ENCODE results near the gene ZNF668. TPM values are rescaled to one million over a fixed set of nuclear protein-coding genes. Genes with fewer than 3 reads are reported as not detected.

The ZNF668 gene
- polyA plus RNA-seq, 2 of the 4 experiments (the other 2 are of a cell fraction) = 4.7 to 10.7 TPM

DNA sequence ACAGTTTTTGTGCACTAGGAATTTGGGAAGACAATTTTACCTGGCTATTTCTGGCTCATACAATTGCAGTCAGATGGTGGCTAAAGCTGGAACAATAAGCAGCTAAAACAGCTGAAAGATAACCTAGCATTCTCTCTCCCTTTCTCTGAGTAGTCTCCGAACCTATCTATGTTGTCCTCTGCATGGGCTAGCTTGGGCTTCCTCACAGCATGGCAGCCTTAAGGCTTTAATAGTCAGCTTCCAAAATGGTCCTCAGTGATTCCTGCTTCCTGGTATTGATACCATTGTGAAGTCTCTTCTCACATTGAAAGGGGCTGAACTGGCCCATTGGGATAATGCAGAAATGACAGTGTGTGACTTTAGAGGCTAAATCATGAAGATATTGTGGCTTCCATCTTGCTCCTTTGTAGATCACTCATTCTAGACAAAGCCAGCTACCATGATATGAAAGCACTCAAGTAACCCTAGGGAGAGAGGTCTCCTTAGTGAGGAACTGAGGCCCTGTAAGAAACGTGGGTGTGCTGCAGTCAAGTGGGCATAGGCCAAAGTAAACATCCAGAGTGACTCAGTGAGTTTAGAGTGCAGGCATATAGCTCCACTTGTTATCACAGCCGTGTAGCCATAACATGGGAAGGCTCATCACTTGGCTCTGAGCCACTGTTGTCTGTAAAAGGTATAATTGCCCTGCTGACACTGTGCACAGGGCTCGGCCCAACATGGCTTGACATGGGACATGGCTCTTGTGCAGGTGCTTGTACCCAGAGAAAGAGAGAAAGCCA lies 26.0 kb upstream of the ZNF668 start:
- DNase-seq (ENCODE audit: low read depth in 1 of 2, low spot score in 1 of 2) (no peak), ATAC-seq (peak in 1 of 2 experiments; percentile 10; a peak in 2 of 6 replicates), FAIRE-seq (no peak)
- ChIA-PET POLR2A (interaction anchor here (0.5 to 1.1 kb wide), 3 partner anchors 18 to 198 kb away, joined by 3 read pairs; partner anchors contain the start of genes KAT8 and SETD1A), CTCF (interaction anchor here (0.6 to 12.6 kb wide), 8 partner anchors 9 to 176 kb away, joined by 3 to 97 read pairs (median 3); partner anchors contain the start of genes HSD3B7 and KAT8)
- Histone ChIP-seq H3K9me3 (no peaks in the 10 kb centered on the region), H3K4me1 (no peaks in the 10 kb centered on the region), H3K4me2 (no peak overlapping the region), H3K4me3 (no peak overlapping the region), H3K27ac (no peak overlapping the region)
- WGBS (ENCODE audit: missing lambda C conversion rate) = 25% methylated on average over 3 of the region's 4 CpGs
- TF ChIP-seq MAFK (IDR thresholded peaks at IDR 0.05; ENCODE audit: partially characterized antibody) (no peak), ZFP36 (IDR thresholded peaks at IDR 0.05; ENCODE audit: borderline replicate concordance, partially characterized antibody) (no peak), RFX5 (IDR thresholded peaks at IDR 0.05) (no peak), CHD4 (IDR thresholded peaks at IDR 0.05; ENCODE audit: borderline replicate concordance) (no peak), RARB (CRISPR knock-in tag; IDR thresholded peaks at IDR 0.05) (no peak), KDM5A (IDR thresholded peaks at IDR 0.05) (no peak), ESRRA (IDR thresholded peaks at IDR 0.05; ENCODE audit: borderline replicate concordance, low read length) (no peak), FOSL2 (IDR thresholded peaks at IDR 0.05) (no peak), FOSL2 (CRISPR knock-in tag; IDR thresholded peaks at IDR 0.05) (no peak; the same call in 1 of the 2 replicates), HEYL (CRISPR knock-in tag; IDR thresholded peaks at IDR 0.05) (no peak), EHMT2 (IDR thresholded peaks at IDR 0.05; ENCODE audit: low read depth) (no peak), CBX2 (IDR thresholded peaks at IDR 0.05; ENCODE audit: borderline replicate concordance, low read depth) (no peak), RCOR1 (IDR thresholded peaks at IDR 0.05; ENCODE audit: low read depth, low read length) (no peak), HOXB5 (CRISPR knock-in tag; IDR thresholded peaks at IDR 0.05) (no peak), SMC3 (IDR thresholded peaks at IDR 0.05) (no peak)
- TF ChIP-seq, protein P1, sequence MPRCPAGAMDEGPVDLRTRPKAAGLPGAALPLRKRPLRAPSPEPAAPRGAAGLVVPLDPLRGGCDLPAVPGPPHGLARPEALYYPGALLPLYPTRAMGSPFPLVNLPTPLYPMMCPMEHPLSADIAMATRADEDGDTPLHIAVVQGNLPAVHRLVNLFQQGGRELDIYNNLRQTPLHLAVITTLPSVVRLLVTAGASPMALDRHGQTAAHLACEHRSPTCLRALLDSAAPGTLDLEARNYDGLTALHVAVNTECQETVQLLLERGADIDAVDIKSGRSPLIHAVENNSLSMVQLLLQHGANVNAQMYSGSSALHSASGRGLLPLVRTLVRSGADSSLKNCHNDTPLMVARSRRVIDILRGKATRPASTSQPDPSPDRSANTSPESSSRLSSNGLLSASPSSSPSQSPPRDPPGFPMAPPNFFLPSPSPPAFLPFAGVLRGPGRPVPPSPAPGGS (IDR thresholded peaks at IDR 0.05) = no peak

DNA sequence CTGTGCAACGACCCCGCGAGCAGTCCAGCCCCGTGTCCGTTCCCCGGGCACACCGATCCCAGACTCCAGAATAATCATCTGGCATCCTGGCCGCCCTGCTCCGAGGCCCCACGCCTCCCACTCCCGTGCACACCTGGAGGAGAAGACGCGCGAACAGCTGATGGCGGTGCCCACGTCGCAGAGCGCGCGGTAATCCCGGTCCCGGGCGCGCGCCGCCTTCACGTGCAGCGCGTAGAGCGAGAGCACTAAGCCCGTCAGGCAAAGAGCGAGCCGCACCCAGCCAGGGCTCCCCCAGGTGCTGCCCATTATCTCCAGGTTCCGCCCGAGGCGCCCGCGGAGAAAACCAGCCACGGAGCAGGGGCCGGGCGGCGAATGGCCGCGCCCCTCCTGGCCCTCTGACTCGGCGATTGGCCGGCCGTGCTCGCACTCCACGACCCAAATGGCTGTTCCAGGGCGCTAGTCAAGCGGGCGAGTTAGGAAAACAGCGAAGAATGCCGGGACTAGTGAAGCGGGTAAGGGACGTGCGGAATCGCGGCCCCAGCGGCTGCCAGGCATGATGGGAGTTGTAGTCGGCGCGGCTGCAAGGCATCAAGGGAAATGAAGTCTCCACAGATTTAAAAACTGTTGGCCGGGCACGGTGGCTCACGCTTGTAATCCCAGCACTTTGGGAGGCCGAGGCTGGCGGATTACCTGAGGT lies 20.5 kb upstream of the ZNF668 start, which contains the start of gene VKORC1:
Gene VKORC1 (minus strand): TSS at position 374 of the 697 bp plus-strand sequence. CDS start 68 bp downstream, at position 306.
- Histone ChIP-seq H3K9me3 (no peaks in the 10 kb centered on the region), H3K4me3 (peak within 1 kb of the TSS; percentile 83), H3K4me1 (peaks cover 11% of the 10 kb centered on the region; the same call in 2 of the 3 replicates), H3K27ac (peak within 1 kb of the TSS; percentile 82 to 89), H3K4me2 (peak within 1 kb of the TSS; percentile 98)
- FAIRE-seq = no peak
- ATAC-seq = peak; percentile 94 to 98
- POLR2A ChIA-PET = interaction anchor here (1.5 to 3.4 kb wide), 3 partner anchors 21 to 109 kb away, joined by 4 to 14 read pairs (median 7); partner anchors contain the start of genes HSD3B7, KAT8, ZNF646 and ZNF668
- 2% methylated on average over 25 of the region's 69 CpGs for WGBS (ENCODE audit: missing lambda C conversion rate)
- CTCF ChIA-PET = interaction anchor here (0.6 to 12.6 kb wide), 6 partner anchors 16 to 288 kb away, joined by 3 to 97 read pairs (median 4); partner anchors contain the start of gene HSD3B7
- DNase-seq (ENCODE audit: low read depth in 1 of 2, low spot score in 1 of 2) = peak; percentile 95 to 99
- TF ChIP-seq, protein P2, sequence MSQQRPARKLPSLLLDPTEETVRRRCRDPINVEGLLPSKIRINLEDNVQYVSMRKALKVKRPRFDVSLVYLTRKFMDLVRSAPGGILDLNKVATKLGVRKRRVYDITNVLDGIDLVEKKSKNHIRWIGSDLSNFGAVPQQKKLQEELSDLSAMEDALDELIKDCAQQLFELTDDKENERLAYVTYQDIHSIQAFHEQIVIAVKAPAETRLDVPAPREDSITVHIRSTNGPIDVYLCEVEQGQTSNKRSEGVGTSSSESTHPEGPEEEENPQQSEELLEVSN (IDR thresholded peaks at IDR 0.05; ENCODE audit: borderline replicate concordance, low read depth) = peak; percentile 78
- TF ChIP-seq FOXS1 (CRISPR knock-in tag; IDR thresholded peaks at IDR 0.05) (no peak), RARB (CRISPR knock-in tag; IDR thresholded peaks at IDR 0.05) (no peak), MAFK (IDR thresholded peaks at IDR 0.05; ENCODE audit: partially characterized antibody) (no peak), ZC3H11A (IDR thresholded peaks at IDR 0.05) (no peak), RNF2 (IDR thresholded peaks at IDR 0.05; ENCODE audit: borderline replicate concordance, low read depth) (no peak), HEYL (CRISPR knock-in tag; IDR thresholded peaks at IDR 0.05) (no peak), BHLHE40 (IDR thresholded peaks at IDR 0.05; ENCODE audit: low read depth, low read length) (0 out of 2 replicates have a peak, but pooled peaks have one; percentile 7), FOSB (CRISPR knock-in tag; IDR thresholded peaks at IDR 0.05) (no peak), JUN (IDR thresholded peaks at IDR 0.05) (peak in 1 of 2 experiments; percentile 48; a peak in 2 of 5 replicates), ZSCAN20 (CRISPR knock-in tag; IDR thresholded peaks at IDR 0.05) (no peak), NPAS2 (CRISPR knock-in tag; IDR thresholded peaks at IDR 0.05; ENCODE audit: borderline replicate concordance) (no peak), POLR2A (IDR thresholded peaks at IDR 0.05; ENCODE audit: low read length) (peak; percentile 62)
- TF ChIP-seq, protein P3, sequence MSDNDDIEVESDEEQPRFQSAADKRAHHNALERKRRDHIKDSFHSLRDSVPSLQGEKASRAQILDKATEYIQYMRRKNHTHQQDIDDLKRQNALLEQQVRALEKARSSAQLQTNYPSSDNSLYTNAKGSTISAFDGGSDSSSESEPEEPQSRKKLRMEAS (IDR thresholded peaks at IDR 0.05) = peak; percentile 59
- TF ChIP-seq, protein P4, sequence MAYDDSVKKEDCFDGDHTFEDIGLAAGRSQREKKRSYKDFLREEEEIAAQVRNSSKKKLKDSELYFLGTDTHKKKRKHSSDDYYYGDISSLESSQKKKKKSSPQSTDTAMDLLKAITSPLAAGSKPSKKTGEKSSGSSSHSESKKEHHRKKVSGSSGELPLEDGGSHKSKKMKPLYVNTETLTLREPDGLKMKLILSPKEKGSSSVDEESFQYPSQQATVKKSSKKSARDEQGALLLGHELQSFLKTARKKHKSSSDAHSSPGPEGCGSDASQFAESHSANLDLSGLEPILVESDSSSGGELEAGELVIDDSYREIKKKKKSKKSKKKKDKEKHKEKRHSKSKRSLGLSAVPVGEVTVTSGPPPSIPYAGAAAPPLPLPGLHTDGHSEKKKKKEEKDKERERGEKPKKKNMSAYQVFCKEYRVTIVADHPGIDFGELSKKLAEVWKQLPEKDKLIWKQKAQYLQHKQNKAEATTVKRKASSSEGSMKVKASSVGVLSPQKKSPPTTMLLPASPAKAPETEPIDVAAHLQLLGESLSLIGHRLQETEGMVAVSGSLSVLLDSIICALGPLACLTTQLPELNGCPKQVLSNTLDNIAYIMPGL (CRISPR knock-in tag; IDR thresholded peaks at IDR 0.05; ENCODE audit: borderline replicate concordance) = no peak
- TF ChIP-seq, protein P5, sequence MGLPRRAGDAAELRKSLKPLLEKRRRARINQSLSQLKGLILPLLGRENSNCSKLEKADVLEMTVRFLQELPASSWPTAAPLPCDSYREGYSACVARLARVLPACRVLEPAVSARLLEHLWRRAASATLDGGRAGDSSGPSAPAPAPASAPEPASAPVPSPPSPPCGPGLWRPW (IDR thresholded peaks at IDR 0.05) = no peak
